Prostate gland (tissue), 2 donors: Measurements from ENCODE around the gene SCFD2. TPM values are rescaled to one million over a fixed set of nuclear protein-coding genes. Genes with fewer than 3 reads are reported as not detected.

Experiments
- DNase-seq: peaks from one replicate; pipeline ENCODE4 v3.0.0-alpha.2; 2019; ENCODE audit warnings: low spot score
- H3K27ac ChIP-seq, 2 donors: fragments of 200-600 bp; sonication (generic); 2 replicates each; pipeline ENCODE4 v1.5.1; 2017 to 2019
- H3K27me3 ChIP-seq: fragments of 200-600 bp; sonication (generic); replicated peaks from 2 replicates; pipeline ENCODE4 v1.5.1; 2019; ENCODE audit not compliant: insufficient read depth
- H3K36me3 ChIP-seq, 2 donors: fragments of 200-600 bp; sonication (generic); 1 replicate in 1 of 2; 2 replicates in 1 of 2; pipeline versions ENCODE4 v1.5.1 to v1.8.1; 2017 to 2019
- H3K4me1 ChIP-seq: fragments of 200-600 bp; sonication (generic); replicated peaks from 2 replicates; pipeline ENCODE4 v1.5.1; 2019
- H3K4me3 ChIP-seq, 2 donors: fragments of 200-600 bp; sonication (generic); 2 replicates each; pipeline ENCODE4 v1.5.1; 2017 to 2019
- H3K9me3 ChIP-seq: fragments of 200-600 bp; sonication (generic); 2 replicates; pipeline ENCODE4 v1.5.1; 2017
- CTCF ChIP-seq, 4 experiments: fragments of 200-600 bp in 2 of 4; fragments of 450-650 bp in 2 of 4; sonication (generic) in 2 of 4; IDR thresholded peaks; 1 replicate in 3 of 4; 2 replicates in 1 of 4; pipeline ENCODE4 v1.5.1; 2016 to 2019; ENCODE audit warnings: antibody characterized with exemption in 4 of 4, mild to moderate bottlenecking in 2 of 4, moderate library complexity in 2 of 4
- POLR2A ChIP-seq: fragments of 450-650 bp; IDR thresholded peaks from one replicate; pipeline ENCODE4 v1.6.1; 2016; ENCODE audit warnings: antibody characterized with exemption, mild to moderate bottlenecking
- POLR2AphosphoS5 ChIP-seq: sonication (generic); formaldehyde crosslinking; IDR thresholded peaks from one replicate; pipeline ENCODE4 v1.6.1; 2017; ENCODE audit warnings: antibody characterized with exemption
- WGBS: methylation state at CpG from one replicate; pipeline ENCODE4 v1.1.5; 2018; 5-methylcytosine and 5-hydroxymethylcytosine counted together
- intact Hi-C: fragments of 100-400 bp; cut with DNase I; formaldehyde crosslinking; loops from one replicate; pipeline ENCODE4 v1.14.2; 2022
- total RNA-seq, 2 donors: library from RNA; depleted of rRNA; stranded (reverse); fragments of >200 nt; gene quantifications; one replicate each; pipeline ENCODE4 v1.1.0, GENCODE V29; 2016

The SCFD2 gene
- total RNA-seq, 2 donors from 2014 or later = 10.7 to 21.1 TPM

- no peaks in the 10 kb centered on the region for H3K4me1 ChIP-seq
- H3K36me3 ChIP-seq = no peaks in the 10 kb centered on the region
- 88% methylated on average over 1 of the region's 1 CpG for WGBS
- no peaks in the 10 kb centered on the region for H3K27me3 ChIP-seq
- no peak for DNase-seq
- TF ChIP-seq POLR2AphosphoS5 = no peak
- TF ChIP-seq POLR2A = no peak
- no peak for TF ChIP-seq CTCF (IDR thresholded peaks at IDR 0.05)
- no peak overlapping the region for H3K27ac ChIP-seq
- H3K9me3 ChIP-seq = no peaks in the 10 kb centered on the region
- intact Hi-C loops = no loop called here
- H3K4me3 ChIP-seq = no peak overlapping the region
Measured at GRCh38 chr4:53123819-53124218, 242.0 kb downstream of the SCFD2 start.

- Histone ChIP-seq H3K4me3 (no peak overlapping the region), H3K9me3 (no peaks in the 10 kb centered on the region), H3K4me1 (no peaks in the 10 kb centered on the region), H3K36me3 (no peaks in the 10 kb centered on the region), H3K27ac (no peak overlapping the region), H3K27me3 (no peaks in the 10 kb centered on the region)
- no peak for DNase-seq
- TF ChIP-seq CTCF (IDR thresholded peaks at IDR 0.05) (no peak), POLR2AphosphoS5 (no peak), POLR2A (no peak)
- WGBS = 88% methylated on average over 2 of the region's 2 CpGs
- intact Hi-C loops = no loop called here
Measured at GRCh38 chr4:53123171-53123570, 242.7 kb downstream of the SCFD2 start.

GRCh38 chr4:53122280-53123116, 243.4 kb downstream of the SCFD2 start:
- Histone ChIP-seq H3K27ac (no peak overlapping the region), H3K36me3 (no peaks in the 10 kb centered on the region), H3K4me1 (no peaks in the 10 kb centered on the region), H3K27me3 (no peaks in the 10 kb centered on the region), H3K4me3 (no peak overlapping the region), H3K9me3 (no peaks in the 10 kb centered on the region)
- TF ChIP-seq POLR2A (no peak), POLR2AphosphoS5 (no peak), CTCF (IDR thresholded peaks at IDR 0.05) (no peak)
- 84% methylated on average over 10 of the region's 10 CpGs for WGBS
- intact Hi-C loops = no loop called here
- no peak for DNase-seq

GRCh38 chr4:53121264-53121865, 244.5 kb downstream of the SCFD2 start:
- no peak for DNase-seq

More at GRCh38 chr4:53121264-53121865, 244.5 kb downstream of the SCFD2 start:
- Histone ChIP-seq H3K4me1 (no peaks in the 10 kb centered on the region), H3K27ac (no peak overlapping the region), H3K4me3 (no peak overlapping the region), H3K36me3 (no peaks in the 10 kb centered on the region), H3K9me3 (no peaks in the 10 kb centered on the region), H3K27me3 (no peaks in the 10 kb centered on the region)
- TF ChIP-seq POLR2A = no peak
- no peak for TF ChIP-seq CTCF (IDR thresholded peaks at IDR 0.05)
- no peak for TF ChIP-seq POLR2AphosphoS5
- WGBS = 81% methylated on average over 6 of the region's 6 CpGs
- intact Hi-C loops = no loop called here
